CD14-positive monocyte (primary cell): Measurements from ENCODE around the gene GRIN2A. TPM values are rescaled to one million over a fixed set of nuclear protein-coding genes. Genes with fewer than 3 reads are reported as not detected.

Source experiments
- DNase-seq, 3 donors: peaks; one replicate each; pipeline ENCODE4 v3.0.0-alpha.2; 2011 to 2022
- H2AFZ ChIP-seq: 2 replicates; pipeline ENCODE4 v1.6.0; 2012; ENCODE audit warnings: mild to moderate bottlenecking, low read depth, low read length, inconsistent platforms; ENCODE audit not compliant: insufficient read depth, poor library complexity, severe bottlenecking
- H3K27ac ChIP-seq, 2 donors: 1 replicate in 1 of 2; 2 replicates in 1 of 2; pipeline ENCODE4 v1.5.1; 2012 to 2013; ENCODE audit warnings: low read length in 2 of 2, control low read depth in 1 of 2, inconsistent platforms in 1 of 2, low read depth in 1 of 2, mild to moderate bottlenecking in 1 of 2
- H3K27me3 ChIP-seq, 2 donors: one replicate each; pipeline versions ENCODE4 v1.6.0 to v1.6.1; 2011 to 2013; ENCODE audit warnings: low read length in 2 of 2; ENCODE audit not compliant: control insufficient read depth in 2 of 2, insufficient read depth in 2 of 2
- H3K36me3 ChIP-seq, 2 donors: replicated peaks in 1 of 2; 1 replicate in 1 of 2; 2 replicates in 1 of 2; pipeline versions ENCODE4 v1.5.1 to v1.6.1; 2012 to 2013; ENCODE audit warnings: low read length in 2 of 2, control low read depth in 1 of 2, inconsistent platforms in 1 of 2, mild to moderate bottlenecking in 1 of 2; ENCODE audit not compliant: insufficient read depth in 2 of 2, control insufficient read depth in 1 of 2
- H3K4me1 ChIP-seq, 2 donors: 1 replicate in 1 of 2; 2 replicates in 1 of 2; pipeline versions ENCODE4 v1.5.1 to v1.6.1; 2012 to 2013; ENCODE audit warnings: low read length in 2 of 2, control low read depth in 1 of 2, inconsistent platforms in 1 of 2, mild to moderate bottlenecking in 1 of 2, moderate library complexity in 1 of 2; ENCODE audit not compliant: insufficient read depth in 2 of 2, control insufficient read depth in 1 of 2
- H3K4me2 ChIP-seq: replicated peaks from 2 replicates; pipeline ENCODE3; 2012; ENCODE audit warnings: low read length, moderate library complexity, mild to moderate bottlenecking; ENCODE audit not compliant: poor library complexity, severe bottlenecking; ENCODE audit errors: extremely low read depth
- H3K4me3 ChIP-seq, 3 experiments: fragments of 200-600 bp in 1 of 3; sonication (generic) in 1 of 3; replicated peaks in 1 of 3; 1 replicate in 2 of 3; 2 replicates in 1 of 3; pipeline ENCODE4 v1.5.1; 2011 to 2013; ENCODE audit warnings: low read length in 3 of 3, mild to moderate bottlenecking in 3 of 3, control low read depth in 2 of 3, low read depth in 2 of 3, inconsistent platforms in 1 of 3, moderate library complexity in 1 of 3
- H3K79me2 ChIP-seq: 2 replicates; pipeline ENCODE4 v1.6.0; 2012; ENCODE audit warnings: mild to moderate bottlenecking, control low read depth, inconsistent platforms, low read length, moderate library complexity; ENCODE audit not compliant: insufficient read depth
- H3K9ac ChIP-seq: 2 replicates; pipeline ENCODE4 v1.6.0; 2017; ENCODE audit warnings: low read length, mild to moderate bottlenecking; ENCODE audit not compliant: insufficient read depth, poor library complexity, severe bottlenecking
- H3K9me3 ChIP-seq, 2 donors: replicated peaks in 1 of 2; 1 replicate in 1 of 2; 2 replicates in 1 of 2; pipeline versions ENCODE4 v1.5.1 to v1.6.1; 2012 to 2013; ENCODE audit warnings: low read length in 2 of 2, control low read depth in 1 of 2; ENCODE audit not compliant: control insufficient read depth in 1 of 2, insufficient read depth in 1 of 2
- H4K20me1 ChIP-seq: 2 replicates; pipeline ENCODE4 v1.6.0; 2012; ENCODE audit warnings: mild to moderate bottlenecking, low read length, control low read depth, moderate library complexity; ENCODE audit not compliant: insufficient read depth
- H3K27ac Mint-ChIP-seq, 7 donors: one replicate each; pipeline ENCODE4 v1.8.0; 2020; ENCODE audit warnings: mild to moderate bottlenecking in 7 of 7, mixed read lengths in 7 of 7, moderate library complexity in 6 of 7, inconsistent platforms in 2 of 7
- H3K27me3 Mint-ChIP-seq, 3 donors: one replicate each; pipeline ENCODE4 v1.8.0; 2021 to 2022; ENCODE audit warnings: low read depth in 3 of 3, mild to moderate bottlenecking in 3 of 3, mixed read lengths in 3 of 3, moderate library complexity in 3 of 3, inconsistent platforms in 1 of 3
- H3K36me3 Mint-ChIP-seq, 2 donors: one replicate each; pipeline ENCODE4 v1.8.0; 2020; ENCODE audit warnings: mixed read lengths in 2 of 2, inconsistent platforms in 1 of 2, mild to moderate bottlenecking in 1 of 2
- H3K4me1 Mint-ChIP-seq: one replicate; pipeline ENCODE4 v1.8.0; 2020; ENCODE audit warnings: mild to moderate bottlenecking, mixed read lengths
- H3K4me3 Mint-ChIP-seq, 2 donors: one replicate each; pipeline ENCODE4 v1.8.0; 2020; ENCODE audit warnings: mild to moderate bottlenecking in 2 of 2, mixed read lengths in 2 of 2, moderate library complexity in 1 of 2
- H3K9me3 Mint-ChIP-seq, 7 donors: one replicate each; pipeline ENCODE4 v1.8.0; 2020 to 2022; ENCODE audit warnings: mixed read lengths in 7 of 7, mild to moderate bottlenecking in 6 of 7, moderate library complexity in 6 of 7, inconsistent platforms in 2 of 7
- WGBS: methylation state at CpG from one replicate; pipeline ENCODE4 v1.1.5; 2013; ENCODE audit warnings: missing lambda C conversion rate; ENCODE audit not compliant: insufficient coverage; 5-methylcytosine and 5-hydroxymethylcytosine counted together
- intact Hi-C, 2 donors: fragments of 100-400 bp; cut with micrococcal nuclease; formaldehyde crosslinking; loops; one replicate each; pipeline versions ENCODE4 v1.15.0 to v1.15.1; 2023
- polyA plus RNA-seq, 3 donors: library from polyadenylated mRNA; depleted of rRNA in 1 of 3; unstranded in 2 of 3; stranded (reverse) in 1 of 3; fragments of 300-500 nt in 2 of 3; fragments of >200 nt in 1 of 3; fragmentation: Illumina TruSeq in 2 of 3; gene quantifications; 1 replicate in 2 of 3; 2 replicates in 1 of 3; pipeline ENCODE4 v1.2.3, GENCODE V29; 2012 to 2021
- TF ChIP-seq, protein P1 (sequence below): fragments of 200-600 bp; IDR thresholded peaks from one replicate; pipeline ENCODE4 v1.8.0; 2022; ENCODE audit warnings: antibody characterized with exemption, mild to moderate bottlenecking

Gene GRIN2A
- polyA plus RNA-seq, 3 donors: not detected

DNA sequence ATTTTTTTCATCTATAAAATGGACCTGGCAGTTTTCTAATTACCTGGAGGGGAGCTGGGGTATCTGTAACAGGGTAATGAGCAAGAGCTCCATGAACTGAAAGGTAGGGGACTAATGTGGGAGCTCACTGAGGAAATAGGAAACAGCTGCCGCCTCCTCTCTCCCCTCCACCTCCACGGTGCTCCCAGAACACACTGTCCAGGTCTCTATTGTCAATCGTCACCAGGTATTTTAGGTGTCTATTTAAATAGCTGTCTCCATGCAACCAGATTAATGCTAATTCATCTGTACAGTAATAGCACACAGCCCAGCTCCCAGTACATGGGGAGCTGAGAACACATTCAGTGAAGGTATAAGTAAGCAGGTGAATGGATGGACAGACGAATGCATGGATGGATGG lies 233.3 kb downstream of the GRIN2A start:
- WGBS: 57% methylated on average over 1 of the region's 4 CpGs
- Histone ChIP-seq H3K4me3 (no peak overlapping the region), H2AFZ (no peak overlapping the region), H3K4me2 (no peak overlapping the region), H3K9me3 (no peaks in the 10 kb centered on the region), H3K36me3 (no peaks in the 10 kb centered on the region), H4K20me1 (no peaks in the 10 kb centered on the region), H3K9ac (no peak overlapping the region), H3K79me2 (no peaks in the 10 kb centered on the region), H3K27ac (no peak overlapping the region), H3K4me1 (no peaks in the 10 kb centered on the region), H3K27me3 (no peaks in the 10 kb centered on the region)
- Mint-ChIP-seq H3K27ac (no peak overlapping the region), H3K4me3 (no peak overlapping the region), H3K4me1 (no peaks in the 10 kb centered on the region), H3K9me3 (peaks cover 0 to 6% (median 2%) of the 10 kb centered on the region in 7 donors), H3K36me3 (no peaks in the 10 kb centered on the region), H3K27me3 (peaks cover 1 to 5% (median 3%) of the 10 kb centered on the region in 3 donors)
- TF ChIP-seq, protein P1, sequence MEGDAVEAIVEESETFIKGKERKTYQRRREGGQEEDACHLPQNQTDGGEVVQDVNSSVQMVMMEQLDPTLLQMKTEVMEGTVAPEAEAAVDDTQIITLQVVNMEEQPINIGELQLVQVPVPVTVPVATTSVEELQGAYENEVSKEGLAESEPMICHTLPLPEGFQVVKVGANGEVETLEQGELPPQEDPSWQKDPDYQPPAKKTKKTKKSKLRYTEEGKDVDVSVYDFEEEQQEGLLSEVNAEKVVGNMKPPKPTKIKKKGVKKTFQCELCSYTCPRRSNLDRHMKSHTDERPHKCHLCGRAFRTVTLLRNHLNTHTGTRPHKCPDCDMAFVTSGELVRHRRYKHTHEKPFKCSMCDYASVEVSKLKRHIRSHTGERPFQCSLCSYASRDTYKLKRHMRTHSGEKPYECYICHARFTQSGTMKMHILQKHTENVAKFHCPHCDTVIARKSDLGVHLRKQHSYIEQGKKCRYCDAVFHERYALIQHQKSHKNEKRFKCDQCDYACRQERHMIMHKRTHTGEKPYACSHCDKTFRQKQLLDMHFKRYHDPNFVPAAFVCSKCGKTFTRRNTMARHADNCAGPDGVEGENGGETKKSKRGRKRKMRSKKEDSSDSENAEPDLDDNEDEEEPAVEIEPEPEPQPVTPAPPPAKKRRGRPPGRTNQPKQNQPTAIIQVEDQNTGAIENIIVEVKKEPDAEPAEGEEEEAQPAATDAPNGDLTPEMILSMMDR: no peak
- intact Hi-C loops: no loop called here
- no peak for DNase-seq

DNA sequence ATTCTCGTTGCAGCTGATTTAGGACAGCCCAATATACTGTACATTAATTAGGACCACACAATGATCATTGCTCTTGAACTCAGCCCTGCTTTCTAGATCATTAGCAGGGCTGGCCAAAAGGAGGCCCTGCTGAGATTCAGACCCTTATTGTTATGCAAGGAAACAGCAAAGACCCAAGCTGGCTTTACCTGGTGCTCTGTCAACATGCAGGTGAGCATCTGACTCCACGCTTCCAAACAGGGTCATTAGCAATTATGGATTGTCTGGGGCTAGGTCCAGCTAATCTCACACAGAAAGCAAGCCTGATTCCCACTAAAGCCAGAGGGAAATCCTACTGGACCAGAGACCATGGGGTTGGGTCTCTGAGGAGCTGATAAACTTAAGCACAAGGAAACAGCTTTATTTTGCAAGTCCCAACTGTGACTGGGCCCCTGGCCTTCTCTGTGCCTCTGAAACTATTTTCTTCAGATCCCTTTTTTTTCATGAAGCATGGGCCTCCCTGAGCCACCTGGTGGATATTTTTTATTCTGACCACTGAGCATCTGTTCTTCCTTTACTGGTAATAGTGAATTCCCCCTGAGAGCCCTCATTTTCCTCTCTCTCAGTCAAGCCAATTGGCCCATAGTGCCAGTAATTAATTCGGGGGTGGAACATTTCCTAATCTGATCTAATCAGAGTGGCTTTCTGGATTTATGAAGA lies 236.1 kb downstream of the GRIN2A start:
- Mint-ChIP-seq H3K36me3 (no peaks in the 10 kb centered on the region), H3K27ac (no peak overlapping the region), H3K4me1 (no peaks in the 10 kb centered on the region), H3K27me3 (peaks cover 0 to 3% (median 1%) of the 10 kb centered on the region in 3 donors), H3K4me3 (no peak overlapping the region), H3K9me3 (peaks cover 0 to 6% (median 0%) of the 10 kb centered on the region in 7 donors)
- no peaks in the 10 kb centered on the region for H3K9me3 ChIP-seq
- no peak overlapping the region for H2AFZ ChIP-seq
- no peak overlapping the region for H3K4me2 ChIP-seq
- 83% methylated on average over 1 of the region's 3 CpGs for WGBS
- H3K79me2 ChIP-seq: no peaks in the 10 kb centered on the region
- H4K20me1 ChIP-seq: no peaks in the 10 kb centered on the region
- no peak for DNase-seq
- TF ChIP-seq, protein P1: no peak
- no peaks in the 10 kb centered on the region for H3K36me3 ChIP-seq
- H3K9ac ChIP-seq: no peak overlapping the region
- H3K4me3 ChIP-seq: no peak overlapping the region
- H3K27me3 ChIP-seq: no peaks in the 10 kb centered on the region
- intact Hi-C loops: no loop called here
- no peak overlapping the region for H3K27ac ChIP-seq
- H3K4me1 ChIP-seq: no peaks in the 10 kb centered on the region
